ENCODE results near the gene UCN3. TPM values are rescaled to one million over a fixed set of nuclear protein-coding genes. Genes with fewer than 3 reads are reported as not detected.

Gene UCN3
- polyA plus RNA-seq, 1 donor from 2014 or later: not detected

- Histone ChIP-seq H3K36me3 (ENCODE audit: insufficient read depth, low read length) (no peaks in the 10 kb centered on the region), H3F3A (ENCODE audit: insufficient read depth, low read length, poor library complexity, severe bottlenecking) (no peaks in the 10 kb centered on the region), H3K9me3 (ENCODE audit: low read length) (no peaks in the 10 kb centered on the region), H2AFZ (ENCODE audit: low read depth, low read length) (no peak overlapping the region), H3K79me2 (replicated peaks; ENCODE audit: insufficient read depth, low read length) (no peaks in the 10 kb centered on the region), H3K9me2 (ENCODE audit: insufficient read depth, low read length) (no peaks in the 10 kb centered on the region), H3K4me2 (ENCODE audit: low read length) (no peak overlapping the region), H3K27me3 (ENCODE audit: insufficient read depth, low read depth, low read length) (no peaks in the 10 kb centered on the region), H3K9ac (ENCODE audit: low read length) (no peak overlapping the region), H3K27ac (ENCODE audit: low read length) (no peak overlapping the region), H3K4me3 (ENCODE audit: low read length) (no peak overlapping the region), H4K20me1 (ENCODE audit: insufficient read depth) (no peaks in the 10 kb centered on the region)
- TF ChIP-seq CTCF (IDR thresholded peaks at IDR 0.05; ENCODE audit: poor library complexity, severe bottlenecking) (no peak), EZH2 (IDR thresholded peaks at IDR 0.05; ENCODE audit: borderline replicate concordance, insufficient read depth, low read length, poor library complexity, severe bottlenecking) (no peak), TAF1 (IDR thresholded peaks at IDR 0.05; ENCODE audit: low read depth) (no peak), REST (IDR thresholded peaks at IDR 0.05; ENCODE audit: borderline replicate concordance) (no peak), MXI1 (conservative IDR thresholded peaks at IDR 0.05; ENCODE audit: poor library complexity, severe bottlenecking) (no peak), POLR2AphosphoS5 (IDR thresholded peaks at IDR 0.05) (no peak), SMC3 (conservative IDR thresholded peaks at IDR 0.05; ENCODE audit: poor library complexity) (no peak), EP300 (conservative IDR thresholded peaks at IDR 0.05; ENCODE audit: poor library complexity, severe bottlenecking) (no peak), RAD21 (conservative IDR thresholded peaks at IDR 0.05) (no peak)
Observed at GRCh38 chr10:5349362-5349761, 15.4 kb upstream of the UCN3 start.

- Histone ChIP-seq H3K9me3 (ENCODE audit: low read length) (no peaks in the 10 kb centered on the region), H3K9ac (ENCODE audit: low read length) (no peak overlapping the region), H3K9me2 (ENCODE audit: insufficient read depth, low read length) (no peaks in the 10 kb centered on the region), H3K4me3 (ENCODE audit: low read length) (no peak overlapping the region), H3K4me2 (ENCODE audit: low read length) (no peak overlapping the region), H3F3A (ENCODE audit: insufficient read depth, low read length, poor library complexity, severe bottlenecking) (no peaks in the 10 kb centered on the region), H3K27ac (ENCODE audit: low read length) (no peak overlapping the region), H3K79me2 (replicated peaks; ENCODE audit: insufficient read depth, low read length) (no peaks in the 10 kb centered on the region), H2AFZ (ENCODE audit: low read depth, low read length) (no peak overlapping the region), H4K20me1 (ENCODE audit: insufficient read depth) (no peaks in the 10 kb centered on the region), H3K36me3 (ENCODE audit: insufficient read depth, low read length) (no peaks in the 10 kb centered on the region), H3K27me3 (ENCODE audit: insufficient read depth, low read depth, low read length) (no peaks in the 10 kb centered on the region)
- TF ChIP-seq RAD21 (conservative IDR thresholded peaks at IDR 0.05) (no peak), REST (IDR thresholded peaks at IDR 0.05; ENCODE audit: borderline replicate concordance) (no peak), POLR2AphosphoS5 (IDR thresholded peaks at IDR 0.05) (no peak), TAF1 (IDR thresholded peaks at IDR 0.05; ENCODE audit: low read depth) (no peak), MXI1 (conservative IDR thresholded peaks at IDR 0.05; ENCODE audit: poor library complexity, severe bottlenecking) (no peak), CTCF (IDR thresholded peaks at IDR 0.05; ENCODE audit: poor library complexity, severe bottlenecking) (no peak), EZH2 (IDR thresholded peaks at IDR 0.05; ENCODE audit: borderline replicate concordance, insufficient read depth, low read length, poor library complexity, severe bottlenecking) (no peak), EP300 (conservative IDR thresholded peaks at IDR 0.05; ENCODE audit: poor library complexity, severe bottlenecking) (no peak), SMC3 (conservative IDR thresholded peaks at IDR 0.05; ENCODE audit: poor library complexity) (no peak)
Observed at GRCh38 chr10:5354068-5354467, 10.7 kb upstream of the UCN3 start.
